H1 (cell line): ENCODE results near the gene IQSEC3. TPM values are rescaled to one million over a fixed set of nuclear protein-coding genes. Genes with fewer than 3 reads are reported as not detected.

Source experiments
- TEAD4 ChIP-seq: IDR thresholded peaks from 2 replicates; pipeline ENCODE4 v1.6.1; 2012; ENCODE audit warnings: low read depth, low read length, inconsistent platforms, mixed read lengths
- polyA plus RNA-seq, 7 experiments: library from polyadenylated mRNA; depleted of rRNA in 3 of 7; stranded (reverse) in 5 of 7; unstranded in 2 of 7; fragments of >200 nt in 5 of 7; fragments of 200-250 nt in 2 of 7; gene quantifications; 1 replicate in 5 of 7; 2 replicates in 1 of 7; 4 replicates in 1 of 7; pipeline versions ENCODE4 v1.2.1 to v1.2.3, GENCODE V29; 2011 to 2013; ENCODE audit warnings: missing spikeins in 2 of 7, mixed read lengths in 2 of 7
- total RNA-seq: library from RNA; stranded (reverse); fragmentation: NEBNext Ultra II Directional; extraction: Animal tissue kit (Norgen Biotek cat#: 25700); gene quantifications from 2 replicates; pipeline ENCODE4 v1.2.1, GENCODE V29; 2021

Gene IQSEC3
- total and polyA plus RNA-seq, 2 of the 8 experiments (the other 6 are each of a cell fraction or from before 2014, with no cell fraction given) = 1.2 to 3.1 TPM

DNA sequence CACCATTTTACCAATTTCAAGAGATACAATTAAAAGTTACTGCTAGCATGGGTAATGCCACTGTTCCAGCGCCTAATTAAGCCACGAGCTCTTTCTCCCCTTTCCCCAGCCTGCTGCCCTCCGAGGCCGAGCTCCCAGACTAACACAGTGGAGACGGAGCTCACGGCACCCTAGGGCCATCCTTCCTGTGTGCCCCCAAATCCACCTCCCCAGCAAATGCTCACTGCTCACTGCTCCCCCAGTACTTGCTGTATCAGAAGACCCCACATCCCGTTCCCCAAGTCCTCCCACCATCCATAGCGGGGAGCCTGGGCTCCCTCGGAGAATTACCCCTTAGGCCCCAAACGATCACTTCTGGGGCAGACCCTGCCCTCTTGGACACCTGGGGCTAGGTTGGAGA lies 104.7 kb downstream of the IQSEC3 start (continued):
- TF ChIP-seq TEAD4 = no peak
